ENCODE data around the gene TMEM237.

- TF ChIP-seq CTCF (IDR thresholded peaks at IDR 0.05), result peak in 3 of 6 experiments; percentile 10 to 14 (median 13)
- peak; percentile 79 to 90 for TF ChIP-seq POLR2AphosphoS5 (IDR thresholded peaks at IDR 0.05)
- TF ChIP-seq POLR2A (IDR thresholded peaks at IDR 0.05), result peak in 3 of 4 donors; percentile 38 to 83 (median 82)
- no peak for TF ChIP-seq EP300 (IDR thresholded peaks at IDR 0.05)
These were observed 606 bp downstream of the TMEM237 start for GRCh38 chr2:201642579-201643215.
